Measurements from ENCODE around the gene SLC6A17.

DNA sequence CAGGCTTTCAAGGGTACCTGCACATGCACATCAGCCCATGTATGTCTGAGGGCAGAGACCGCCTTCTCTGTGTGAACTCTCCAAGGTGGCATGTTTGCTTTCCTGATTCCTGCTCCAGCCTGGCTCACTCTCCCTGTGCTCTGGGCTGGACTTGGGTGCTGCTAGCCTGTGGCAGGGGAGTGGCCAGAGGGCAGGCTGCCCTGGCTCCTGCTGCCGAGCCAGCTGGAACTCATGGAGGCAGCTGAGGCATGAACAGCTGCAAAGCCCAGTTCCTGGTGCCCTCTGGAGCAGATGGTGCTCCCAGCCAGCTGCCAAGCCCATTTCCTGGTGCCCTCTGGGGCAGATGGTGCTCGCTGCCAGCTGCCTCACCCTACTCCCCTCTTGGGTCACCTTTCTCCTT is 30.5 kb upstream of the SLC6A17 start:
- TF ChIP-seq, protein P1, sequence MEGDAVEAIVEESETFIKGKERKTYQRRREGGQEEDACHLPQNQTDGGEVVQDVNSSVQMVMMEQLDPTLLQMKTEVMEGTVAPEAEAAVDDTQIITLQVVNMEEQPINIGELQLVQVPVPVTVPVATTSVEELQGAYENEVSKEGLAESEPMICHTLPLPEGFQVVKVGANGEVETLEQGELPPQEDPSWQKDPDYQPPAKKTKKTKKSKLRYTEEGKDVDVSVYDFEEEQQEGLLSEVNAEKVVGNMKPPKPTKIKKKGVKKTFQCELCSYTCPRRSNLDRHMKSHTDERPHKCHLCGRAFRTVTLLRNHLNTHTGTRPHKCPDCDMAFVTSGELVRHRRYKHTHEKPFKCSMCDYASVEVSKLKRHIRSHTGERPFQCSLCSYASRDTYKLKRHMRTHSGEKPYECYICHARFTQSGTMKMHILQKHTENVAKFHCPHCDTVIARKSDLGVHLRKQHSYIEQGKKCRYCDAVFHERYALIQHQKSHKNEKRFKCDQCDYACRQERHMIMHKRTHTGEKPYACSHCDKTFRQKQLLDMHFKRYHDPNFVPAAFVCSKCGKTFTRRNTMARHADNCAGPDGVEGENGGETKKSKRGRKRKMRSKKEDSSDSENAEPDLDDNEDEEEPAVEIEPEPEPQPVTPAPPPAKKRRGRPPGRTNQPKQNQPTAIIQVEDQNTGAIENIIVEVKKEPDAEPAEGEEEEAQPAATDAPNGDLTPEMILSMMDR (IDR thresholded peaks at IDR 0.05; ENCODE audit: low read length): no peak
- no peak for TF ChIP-seq EZH2 (IDR thresholded peaks at IDR 0.05; ENCODE audit: borderline replicate concordance, low read length)
